WTC11 (cell line): ENCODE data around the gene SOX9. TPM values are rescaled to one million over a fixed set of nuclear protein-coding genes. Genes with fewer than 3 reads are reported as not detected.

Experiments used
- ATAC-seq: fragments of 200-7000 bp; cut with Tn5 transposase; 2 replicates; pipeline ENCODE4 v1.10.0; 2021; ENCODE audit warnings: mild to moderate bottlenecking, moderate library complexity
- CTCF ChIA-PET: fragments of 300-600 bp; sonication (Branson Sonifier 250); formaldehyde crosslinking; loops from one replicate; lab custom pipeline; 2021; ENCODE audit warnings: antibody characterized with exemption; lab: Charles Lee
- POLR2A ChIA-PET: fragments of 350-600 bp; sonication (Branson Sonifier 250); formaldehyde crosslinking; loops from one replicate; lab custom pipeline; 2021; ENCODE audit warnings: antibody characterized with exemption; lab: Charles Lee
- DNase-seq: peaks from one replicate; pipeline ENCODE4 v3.0.0; 2021; ENCODE audit warnings: low spot score
- H3K27ac Mint-ChIP-seq: 2 replicates; pipeline ENCODE4 v1.8.0; 2021; ENCODE audit warnings: mixed read lengths
- H3K27me3 Mint-ChIP-seq: 2 replicates; pipeline ENCODE4 v1.8.0; 2021; ENCODE audit warnings: low read depth, mild to moderate bottlenecking, moderate library complexity, mixed read lengths
- H3K36me3 Mint-ChIP-seq: 2 replicates; pipeline ENCODE4 v1.8.0; 2021; ENCODE audit warnings: mixed read lengths
- H3K4me1 Mint-ChIP-seq: 2 replicates; pipeline ENCODE4 v1.8.0; 2022; ENCODE audit warnings: mixed read lengths
- H3K4me3 Mint-ChIP-seq: 2 replicates; pipeline ENCODE4 v1.8.0; 2021; ENCODE audit warnings: mild to moderate bottlenecking, moderate library complexity, mixed read lengths
- H3K9me3 Mint-ChIP-seq: 2 replicates; pipeline ENCODE4 v1.8.0; 2021; ENCODE audit warnings: mixed read lengths
- ATF1 ChIP-seq: sonication (generic); formaldehyde crosslinking; IDR thresholded peaks from 2 replicates; pipeline ENCODE4 v1.8.1; 2023; ENCODE audit warnings: mild to moderate bottlenecking, moderate library complexity, missing genetic modification reagents
- CBFB ChIP-seq: sonication (generic); formaldehyde crosslinking; IDR thresholded peaks from 2 replicates; pipeline ENCODE4 v1.8.1; 2022; ENCODE audit warnings: mild to moderate bottlenecking, low read depth, missing genetic modification reagents
- CDX4 ChIP-seq: fragments of 250-450 bp; sonication (Bioruptor Pico); IDR thresholded peaks from 2 replicates; pipeline ENCODE4 v1.9.0; 2021; ENCODE audit warnings: moderate library complexity, mild to moderate bottlenecking, inconsistent platforms, borderline replicate concordance
- CREM ChIP-seq: sonication (generic); formaldehyde crosslinking; IDR thresholded peaks from 2 replicates; pipeline ENCODE4 v1.8.1; 2022; ENCODE audit warnings: mild to moderate bottlenecking, missing genetic modification reagents, moderate library complexity
- ESRRA ChIP-seq: sonication (generic); formaldehyde crosslinking; IDR thresholded peaks from 2 replicates; pipeline ENCODE4 v1.8.1; 2022; ENCODE audit warnings: mild to moderate bottlenecking, missing genetic modification reagents, borderline replicate concordance
- FOXP1 ChIP-seq: sonication (generic); formaldehyde crosslinking; IDR thresholded peaks from 2 replicates; pipeline ENCODE4 v1.8.0; 2022; ENCODE audit warnings: missing genetic modification reagents, mild to moderate bottlenecking, moderate library complexity, borderline replicate concordance
- IRF2 ChIP-seq: sonication (generic); formaldehyde crosslinking; IDR thresholded peaks from 2 replicates; pipeline ENCODE4 v1.8.0; 2022; ENCODE audit warnings: low read depth, missing genetic modification reagents, borderline replicate concordance
- JUN ChIP-seq: sonication (generic); formaldehyde crosslinking; IDR thresholded peaks from 2 replicates; pipeline ENCODE4 v1.8.0; 2023; ENCODE audit warnings: mild to moderate bottlenecking, missing genetic modification reagents
- MYBL2 ChIP-seq: sonication (generic); formaldehyde crosslinking; IDR thresholded peaks from 2 replicates; pipeline ENCODE4 v1.8.1; 2023; ENCODE audit warnings: mild to moderate bottlenecking, moderate library complexity, missing genetic modification reagents
- NR1H2 ChIP-seq: sonication (generic); formaldehyde crosslinking; IDR thresholded peaks from 2 replicates; pipeline ENCODE4 v1.9.0; 2021; ENCODE audit warnings: mild to moderate bottlenecking, moderate library complexity, missing genetic modification reagents
- OVOL2 ChIP-seq: fragments of 250-450 bp; sonication (Bioruptor Pico); IDR thresholded peaks from 2 replicates; pipeline ENCODE4 v1.9.0; 2021; ENCODE audit warnings: mild to moderate bottlenecking, borderline replicate concordance
- PREB ChIP-seq: sonication (generic); formaldehyde crosslinking; IDR thresholded peaks from 2 replicates; pipeline ENCODE4 v1.8.1; 2022; ENCODE audit warnings: mild to moderate bottlenecking, missing genetic modification reagents, moderate library complexity, borderline replicate concordance
- PRRX2 ChIP-seq: fragments of 250-450 bp; sonication (Bioruptor Pico); IDR thresholded peaks from 2 replicates; pipeline ENCODE4 v1.8.0; 2021; ENCODE audit warnings: mild to moderate bottlenecking
- SP1 ChIP-seq: sonication (generic); formaldehyde crosslinking; conservative IDR thresholded peaks from 2 replicates; pipeline ENCODE4 v1.8.1; 2022; ENCODE audit warnings: missing genetic modification reagents
- ZNF396 ChIP-seq: fragments of 250-450 bp; sonication (Bioruptor Pico); IDR thresholded peaks from 2 replicates; pipeline ENCODE4 v1.8.0; 2021; ENCODE audit warnings: mild to moderate bottlenecking, moderate library complexity, borderline replicate concordance
- total RNA-seq: library from RNA; stranded (reverse); gene quantifications from 3 replicates; pipeline ENCODE4 v1.2.3, GENCODE V29; 2021
- TF ChIP-seq, protein P1 (sequence below): fragments of 250-450 bp; sonication (Bioruptor Pico); IDR thresholded peaks from 2 replicates; pipeline ENCODE4 v2.1.2; 2022; ENCODE audit warnings: mild to moderate bottlenecking, moderate library complexity
- TF ChIP-seq, protein P2 (sequence below): fragments of 250-450 bp; sonication (Bioruptor Pico); IDR thresholded peaks from 2 replicates; pipeline ENCODE4 v1.9.0; 2021; ENCODE audit warnings: mild to moderate bottlenecking, borderline replicate concordance
- TF ChIP-seq, protein P3 (sequence below): sonication (generic); formaldehyde crosslinking; IDR thresholded peaks from 2 replicates; pipeline ENCODE4 v1.8.0; 2022; ENCODE audit warnings: mild to moderate bottlenecking, missing genetic modification reagents
- TF ChIP-seq, protein P4 (sequence below): sonication (generic); formaldehyde crosslinking; IDR thresholded peaks from 2 replicates; pipeline ENCODE4 v1.8.0; 2023; ENCODE audit warnings: mild to moderate bottlenecking, missing genetic modification reagents

SOX9 gene
- total RNA-seq, 1 experiment from 2014 or later = 8.1 TPM

DNA sequence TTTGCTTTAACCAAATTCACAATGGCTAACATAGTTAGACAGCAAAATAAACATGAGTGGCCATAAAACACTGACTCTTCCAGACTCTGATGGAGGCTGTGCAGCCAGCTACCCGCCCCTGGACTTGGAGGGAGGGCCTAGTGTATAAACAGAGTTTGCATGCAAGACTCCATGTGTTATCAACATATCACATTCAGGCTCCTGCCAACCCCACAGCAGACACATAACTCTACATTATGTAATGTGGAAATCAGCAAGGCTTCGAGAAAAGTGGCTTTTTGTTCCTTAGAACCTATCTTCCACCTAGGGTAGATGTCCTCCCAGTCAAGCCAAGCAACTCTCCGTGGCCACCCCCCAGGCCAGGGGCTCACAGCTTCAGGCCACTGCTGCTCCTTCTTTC, 19.3 kb upstream of the SOX9 start (continued):
- TF ChIP-seq, protein P1, sequence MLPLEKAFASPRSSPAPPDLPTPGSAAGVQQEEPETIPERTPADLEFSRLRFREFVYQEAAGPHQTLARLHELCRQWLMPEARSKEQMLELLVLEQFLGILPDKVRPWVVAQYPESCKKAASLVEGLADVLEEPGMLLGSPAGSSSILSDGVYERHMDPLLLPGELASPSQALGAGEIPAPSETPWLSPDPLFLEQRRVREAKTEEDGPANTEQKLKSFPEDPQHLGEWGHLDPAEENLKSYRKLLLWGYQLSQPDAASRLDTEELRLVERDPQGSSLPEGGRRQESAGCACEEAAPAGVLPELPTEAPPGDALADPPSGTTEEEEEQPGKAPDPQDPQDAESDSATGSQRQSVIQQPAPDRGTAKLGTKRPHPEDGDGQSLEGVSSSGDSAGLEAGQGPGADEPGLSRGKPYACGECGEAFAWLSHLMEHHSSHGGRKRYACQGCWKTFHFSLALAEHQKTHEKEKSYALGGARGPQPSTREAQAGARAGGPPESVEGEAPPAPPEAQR (CRISPR knock-in tag) = no peak
- no peak for TF ChIP-seq SP1 (CRISPR knock-in tag)
- TF ChIP-seq OVOL2 = no peak
- TF ChIP-seq ZNF396 = no peak

GRCh38 chr17:72102366-72102765, 18.5 kb upstream of the SOX9 start:
- CTCF ChIA-PET = no interaction called here
- ATAC-seq (no peak), DNase-seq (no peak)
- POLR2A ChIA-PET = no interaction called here
- Mint-ChIP-seq H3K27ac (no peak overlapping the region), H3K9me3 (peaks cover 8% of the 10 kb centered on the region), H3K36me3 (no peaks in the 10 kb centered on the region), H3K4me3 (no peak overlapping the region), H3K4me1 (peaks cover 30% of the 10 kb centered on the region), H3K27me3 (no peaks in the 10 kb centered on the region)
- TF ChIP-seq NR1H2 (CRISPR knock-in tag) = no peak
- no peak for TF ChIP-seq CBFB (CRISPR knock-in tag)
- TF ChIP-seq PREB (CRISPR knock-in tag) = no peak
- TF ChIP-seq, protein P2, sequence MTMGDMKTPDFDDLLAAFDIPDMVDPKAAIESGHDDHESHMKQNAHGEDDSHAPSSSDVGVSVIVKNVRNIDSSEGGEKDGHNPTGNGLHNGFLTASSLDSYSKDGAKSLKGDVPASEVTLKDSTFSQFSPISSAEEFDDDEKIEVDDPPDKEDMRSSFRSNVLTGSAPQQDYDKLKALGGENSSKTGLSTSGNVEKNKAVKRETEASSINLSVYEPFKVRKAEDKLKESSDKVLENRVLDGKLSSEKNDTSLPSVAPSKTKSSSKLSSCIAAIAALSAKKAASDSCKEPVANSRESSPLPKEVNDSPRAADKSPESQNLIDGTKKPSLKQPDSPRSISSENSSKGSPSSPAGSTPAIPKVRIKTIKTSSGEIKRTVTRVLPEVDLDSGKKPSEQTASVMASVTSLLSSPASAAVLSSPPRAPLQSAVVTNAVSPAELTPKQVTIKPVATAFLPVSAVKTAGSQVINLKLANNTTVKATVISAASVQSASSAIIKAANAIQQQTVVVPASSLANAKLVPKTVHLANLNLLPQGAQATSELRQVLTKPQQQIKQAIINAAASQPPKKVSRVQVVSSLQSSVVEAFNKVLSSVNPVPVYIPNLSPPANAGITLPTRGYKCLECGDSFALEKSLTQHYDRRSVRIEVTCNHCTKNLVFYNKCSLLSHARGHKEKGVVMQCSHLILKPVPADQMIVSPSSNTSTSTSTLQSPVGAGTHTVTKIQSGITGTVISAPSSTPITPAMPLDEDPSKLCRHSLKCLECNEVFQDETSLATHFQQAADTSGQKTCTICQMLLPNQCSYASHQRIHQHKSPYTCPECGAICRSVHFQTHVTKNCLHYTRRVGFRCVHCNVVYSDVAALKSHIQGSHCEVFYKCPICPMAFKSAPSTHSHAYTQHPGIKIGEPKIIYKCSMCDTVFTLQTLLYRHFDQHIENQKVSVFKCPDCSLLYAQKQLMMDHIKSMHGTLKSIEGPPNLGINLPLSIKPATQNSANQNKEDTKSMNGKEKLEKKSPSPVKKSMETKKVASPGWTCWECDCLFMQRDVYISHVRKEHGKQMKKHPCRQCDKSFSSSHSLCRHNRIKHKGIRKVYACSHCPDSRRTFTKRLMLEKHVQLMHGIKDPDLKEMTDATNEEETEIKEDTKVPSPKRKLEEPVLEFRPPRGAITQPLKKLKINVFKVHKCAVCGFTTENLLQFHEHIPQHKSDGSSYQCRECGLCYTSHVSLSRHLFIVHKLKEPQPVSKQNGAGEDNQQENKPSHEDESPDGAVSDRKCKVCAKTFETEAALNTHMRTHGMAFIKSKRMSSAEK (CRISPR knock-in tag) = no peak
- no peak for TF ChIP-seq ESRRA (CRISPR knock-in tag)
- no peak for TF ChIP-seq JUN (CRISPR knock-in tag)

DNA sequence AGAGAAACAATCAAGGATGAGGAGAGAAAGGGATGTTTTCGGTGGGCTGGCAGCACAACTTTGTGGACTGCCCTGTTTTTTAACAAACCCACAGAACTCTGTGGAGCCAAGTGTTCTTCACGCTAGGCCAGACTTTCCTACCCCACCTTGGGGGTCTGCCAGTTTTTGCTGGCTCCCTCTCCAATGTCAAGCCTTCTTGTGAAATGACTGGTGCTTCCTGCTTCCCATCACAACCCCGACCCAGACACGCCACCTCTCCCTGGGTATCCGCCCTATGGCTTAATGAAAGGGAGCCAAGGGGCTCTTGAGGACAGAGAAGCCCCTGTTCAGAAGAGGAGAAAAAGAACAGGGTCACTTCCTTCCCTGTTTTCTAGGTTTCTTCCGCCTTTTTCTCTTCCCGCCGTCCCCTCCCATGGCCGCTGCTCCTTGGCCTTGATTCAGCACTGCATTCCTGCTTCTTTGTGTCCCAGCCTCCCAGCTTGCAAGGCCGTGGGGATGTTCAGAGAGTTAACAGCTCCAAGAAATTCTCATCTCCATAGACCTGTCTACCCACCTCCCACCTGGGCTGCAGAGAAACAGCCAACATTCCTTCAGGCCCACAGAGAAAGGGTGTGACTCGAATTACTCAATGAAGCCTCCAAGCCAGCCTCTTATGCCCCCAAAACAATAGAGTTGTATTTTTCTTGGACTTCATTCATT, 16.5 kb upstream of the SOX9 start:
- Mint-ChIP-seq H3K36me3 (no peaks in the 10 kb centered on the region), H3K4me1 (peaks cover 46% of the 10 kb centered on the region), H3K4me3 (no peak overlapping the region), H3K27ac (no peak overlapping the region), H3K27me3 (peaks cover 4% of the 10 kb centered on the region; the same call in 1 of the 2 replicates), H3K9me3 (no peaks in the 10 kb centered on the region)
- POLR2A ChIA-PET = no interaction called here
- no peak for TF ChIP-seq CREM (CRISPR knock-in tag)
- TF ChIP-seq, protein P3, sequence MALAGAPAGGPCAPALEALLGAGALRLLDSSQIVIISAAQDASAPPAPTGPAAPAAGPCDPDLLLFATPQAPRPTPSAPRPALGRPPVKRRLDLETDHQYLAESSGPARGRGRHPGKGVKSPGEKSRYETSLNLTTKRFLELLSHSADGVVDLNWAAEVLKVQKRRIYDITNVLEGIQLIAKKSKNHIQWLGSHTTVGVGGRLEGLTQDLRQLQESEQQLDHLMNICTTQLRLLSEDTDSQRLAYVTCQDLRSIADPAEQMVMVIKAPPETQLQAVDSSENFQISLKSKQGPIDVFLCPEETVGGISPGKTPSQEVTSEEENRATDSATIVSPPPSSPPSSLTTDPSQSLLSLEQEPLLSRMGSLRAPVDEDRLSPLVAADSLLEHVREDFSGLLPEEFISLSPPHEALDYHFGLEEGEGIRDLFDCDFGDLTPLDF (CRISPR knock-in tag) = no peak
- TF ChIP-seq, protein P4, sequence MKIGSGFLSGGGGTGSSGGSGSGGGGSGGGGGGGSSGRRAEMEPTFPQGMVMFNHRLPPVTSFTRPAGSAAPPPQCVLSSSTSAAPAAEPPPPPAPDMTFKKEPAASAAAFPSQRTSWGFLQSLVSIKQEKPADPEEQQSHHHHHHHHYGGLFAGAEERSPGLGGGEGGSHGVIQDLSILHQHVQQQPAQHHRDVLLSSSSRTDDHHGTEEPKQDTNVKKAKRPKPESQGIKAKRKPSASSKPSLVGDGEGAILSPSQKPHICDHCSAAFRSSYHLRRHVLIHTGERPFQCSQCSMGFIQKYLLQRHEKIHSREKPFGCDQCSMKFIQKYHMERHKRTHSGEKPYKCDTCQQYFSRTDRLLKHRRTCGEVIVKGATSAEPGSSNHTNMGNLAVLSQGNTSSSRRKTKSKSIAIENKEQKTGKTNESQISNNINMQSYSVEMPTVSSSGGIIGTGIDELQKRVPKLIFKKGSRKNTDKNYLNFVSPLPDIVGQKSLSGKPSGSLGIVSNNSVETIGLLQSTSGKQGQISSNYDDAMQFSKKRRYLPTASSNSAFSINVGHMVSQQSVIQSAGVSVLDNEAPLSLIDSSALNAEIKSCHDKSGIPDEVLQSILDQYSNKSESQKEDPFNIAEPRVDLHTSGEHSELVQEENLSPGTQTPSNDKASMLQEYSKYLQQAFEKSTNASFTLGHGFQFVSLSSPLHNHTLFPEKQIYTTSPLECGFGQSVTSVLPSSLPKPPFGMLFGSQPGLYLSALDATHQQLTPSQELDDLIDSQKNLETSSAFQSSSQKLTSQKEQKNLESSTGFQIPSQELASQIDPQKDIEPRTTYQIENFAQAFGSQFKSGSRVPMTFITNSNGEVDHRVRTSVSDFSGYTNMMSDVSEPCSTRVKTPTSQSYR (CRISPR knock-in tag) = no peak
- TF ChIP-seq MYBL2 = no peak
- TF ChIP-seq ATF1 (CRISPR knock-in tag) = no peak
- TF ChIP-seq CDX4 (CRISPR knock-in tag) = no peak
- no peak for TF ChIP-seq PREB (CRISPR knock-in tag)
- no peak for TF ChIP-seq IRF2 (CRISPR knock-in tag)
- TF ChIP-seq PRRX2 (CRISPR knock-in tag) = no peak
- no peak for TF ChIP-seq FOXP1 (CRISPR knock-in tag)
- ATAC-seq = peak; percentile 20
- CTCF ChIA-PET = interaction anchor here (1.0 kb wide), 1 partner anchor 15 kb away, joined by 4 read pairs; no protein-coding TSS in a partner anchor
- no peak for DNase-seq
